HUES6 (cell line): Measurements from ENCODE around the gene SORT1.

Source experiments
- H3K27ac ChIP-seq: 2 replicates; pipeline ENCODE4 v1.7.0; 2013; ENCODE audit warnings: low read depth, mild to moderate bottlenecking, low read length, inconsistent platforms
- H3K27me3 ChIP-seq: 2 replicates; pipeline ENCODE4 v1.6.1; 2013; ENCODE audit warnings: low read length; ENCODE audit not compliant: control insufficient read depth, insufficient read depth
- H3K36me3 ChIP-seq: 2 replicates; pipeline ENCODE4 v1.6.1; 2013; ENCODE audit warnings: low read length; ENCODE audit not compliant: control insufficient read depth, insufficient read depth
- H3K4me1 ChIP-seq: 2 replicates; pipeline ENCODE4 v1.6.1; 2013; ENCODE audit warnings: low read length; ENCODE audit not compliant: control insufficient read depth, insufficient read depth
- H3K4me3 ChIP-seq: 2 replicates; pipeline ENCODE4 v1.5.1; 2013; ENCODE audit warnings: low read depth, low read length
- H3K9ac ChIP-seq: one replicate; pipeline ENCODE4 v1.6.1; 2013; ENCODE audit warnings: mild to moderate bottlenecking, low read length
- H3K9me3 ChIP-seq: 2 replicates; pipeline ENCODE4 v1.6.1; 2013; ENCODE audit warnings: low read depth, low read length; ENCODE audit not compliant: control insufficient read depth, insufficient read depth

The SORT1 gene

DNA sequence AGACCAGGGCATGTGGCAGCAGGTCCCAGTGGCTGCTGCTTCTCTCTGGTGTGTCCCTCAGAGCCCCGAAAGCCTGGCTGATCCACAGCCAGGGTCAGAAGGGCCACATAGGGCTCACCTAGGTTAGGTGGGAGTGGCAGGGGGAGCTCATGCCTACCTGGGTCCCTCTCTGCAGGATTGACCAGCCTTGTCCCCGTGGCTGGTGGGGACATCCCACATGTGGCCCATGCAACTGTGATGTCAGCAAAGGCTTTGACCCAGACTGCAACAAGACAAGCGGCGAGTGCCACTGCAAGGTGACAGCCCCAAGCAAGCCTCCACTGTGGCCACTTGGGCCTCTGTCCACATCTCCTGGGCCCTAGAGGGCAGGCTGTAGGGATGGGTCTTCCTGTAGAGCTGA, 132.7 kb downstream of the SORT1 start:
- H3K27me3 ChIP-seq: no peaks in the 10 kb centered on the region
- H3K27ac ChIP-seq: no peak overlapping the region
- H3K36me3 ChIP-seq: peaks cover 44% of the 10 kb centered on the region
- H3K9ac ChIP-seq: no peak overlapping the region
- H3K4me3 ChIP-seq: no peak overlapping the region
- H3K9me3 ChIP-seq: no peaks in the 10 kb centered on the region
- peaks cover 13% of the 10 kb centered on the region for H3K4me1 ChIP-seq

DNA sequence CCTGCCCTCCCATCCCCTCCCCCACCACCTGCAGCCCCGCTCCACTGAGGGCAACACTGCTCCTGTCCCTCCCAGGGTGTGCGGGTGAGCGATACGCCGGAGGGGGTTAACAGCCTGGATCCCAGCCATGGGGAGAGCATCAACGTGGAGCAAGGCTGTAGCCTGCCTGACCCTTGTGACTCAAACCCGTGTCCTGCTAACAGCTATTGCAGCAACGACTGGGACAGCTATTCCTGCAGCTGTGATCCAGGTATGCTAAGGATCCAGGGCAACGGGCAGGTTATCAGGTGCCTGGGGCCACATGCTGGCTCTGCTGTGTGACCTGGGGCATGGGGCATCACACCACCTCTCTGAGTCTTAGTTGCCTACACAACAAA, 133.4 kb downstream of the SORT1 start:
- no peak overlapping the region for H3K27ac ChIP-seq

DNA sequence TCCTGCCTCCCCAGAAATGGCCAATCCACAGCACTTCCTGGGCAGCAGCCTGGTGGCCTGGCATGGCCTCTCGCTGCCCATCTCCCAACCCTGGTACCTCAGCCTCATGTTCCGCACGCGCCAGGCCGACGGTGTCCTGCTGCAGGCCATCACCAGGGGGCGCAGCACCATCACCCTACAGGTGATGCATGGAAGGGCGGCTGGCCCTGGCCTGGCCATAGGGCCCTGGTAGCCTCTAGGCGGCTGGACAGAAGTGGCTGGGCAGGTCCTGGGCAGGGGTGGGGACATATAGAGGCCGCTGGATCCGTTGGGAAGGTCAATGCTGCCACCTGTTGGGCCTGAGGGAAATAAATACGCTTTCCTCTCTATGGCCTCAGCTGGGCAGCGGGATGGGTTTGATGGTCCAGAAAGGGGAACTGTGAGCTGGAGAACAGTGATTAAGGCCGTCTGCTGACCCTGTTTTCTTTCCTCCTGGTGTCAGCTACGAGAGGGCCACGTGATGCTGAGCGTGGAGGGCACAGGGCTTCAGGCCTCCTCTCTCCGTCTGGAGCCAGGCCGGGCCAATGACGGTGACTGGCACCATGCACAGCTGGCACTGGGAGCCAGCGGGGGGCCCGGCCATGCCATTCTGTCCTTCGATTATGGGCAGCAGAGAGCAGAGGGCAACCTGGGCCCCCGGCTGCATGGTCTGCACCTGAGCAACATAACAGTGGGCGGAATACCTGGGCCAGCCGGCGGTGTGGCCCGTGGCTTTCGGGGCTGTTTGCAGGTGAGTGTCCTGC, 133.9 kb downstream of the SORT1 start:
- Histone ChIP-seq H3K9me3 (no peaks in the 10 kb centered on the region), H3K4me3 (no peak overlapping the region), H3K27me3 (no peaks in the 10 kb centered on the region), H3K9ac (no peak overlapping the region), H3K4me1 (peaks cover 23% of the 10 kb centered on the region), H3K27ac (no peak overlapping the region), H3K36me3 (peaks cover 39% of the 10 kb centered on the region)

More for the DNA sequence above, 133.4 kb downstream of the SORT1 start:
- Histone ChIP-seq H3K27me3 (no peaks in the 10 kb centered on the region), H3K36me3 (peaks cover 38% of the 10 kb centered on the region), H3K9me3 (no peaks in the 10 kb centered on the region), H3K9ac (no peak overlapping the region), H3K4me1 (peaks cover 18% of the 10 kb centered on the region), H3K4me3 (no peak overlapping the region)

DNA sequence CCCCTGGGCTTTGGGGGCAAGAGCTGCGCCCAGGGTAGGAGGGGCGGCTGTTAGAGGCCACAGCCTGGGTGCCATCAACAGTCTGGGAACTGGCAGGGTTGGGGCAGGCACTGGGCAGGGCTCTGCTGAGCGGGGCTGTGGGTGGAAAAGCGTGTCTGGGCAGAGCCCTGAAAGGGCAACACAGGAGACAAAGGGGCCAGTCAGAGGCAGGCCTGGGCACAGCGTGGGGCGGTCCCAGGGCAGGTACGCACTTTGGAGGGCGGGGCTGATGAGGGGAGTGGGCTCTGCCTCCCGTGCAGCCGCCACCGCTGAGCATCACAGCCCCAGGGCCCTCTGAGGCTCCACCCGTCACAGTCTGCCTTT, 134.5 kb downstream of the SORT1 start:
- H3K27me3 ChIP-seq: no peaks in the 10 kb centered on the region
- H3K9ac ChIP-seq: no peak overlapping the region
- H3K9me3 ChIP-seq: no peaks in the 10 kb centered on the region
- peaks cover 23% of the 10 kb centered on the region for H3K4me1 ChIP-seq
- peaks cover 33% of the 10 kb centered on the region for H3K36me3 ChIP-seq
- no peak overlapping the region for H3K27ac ChIP-seq
- H3K4me3 ChIP-seq: no peak overlapping the region

DNA sequence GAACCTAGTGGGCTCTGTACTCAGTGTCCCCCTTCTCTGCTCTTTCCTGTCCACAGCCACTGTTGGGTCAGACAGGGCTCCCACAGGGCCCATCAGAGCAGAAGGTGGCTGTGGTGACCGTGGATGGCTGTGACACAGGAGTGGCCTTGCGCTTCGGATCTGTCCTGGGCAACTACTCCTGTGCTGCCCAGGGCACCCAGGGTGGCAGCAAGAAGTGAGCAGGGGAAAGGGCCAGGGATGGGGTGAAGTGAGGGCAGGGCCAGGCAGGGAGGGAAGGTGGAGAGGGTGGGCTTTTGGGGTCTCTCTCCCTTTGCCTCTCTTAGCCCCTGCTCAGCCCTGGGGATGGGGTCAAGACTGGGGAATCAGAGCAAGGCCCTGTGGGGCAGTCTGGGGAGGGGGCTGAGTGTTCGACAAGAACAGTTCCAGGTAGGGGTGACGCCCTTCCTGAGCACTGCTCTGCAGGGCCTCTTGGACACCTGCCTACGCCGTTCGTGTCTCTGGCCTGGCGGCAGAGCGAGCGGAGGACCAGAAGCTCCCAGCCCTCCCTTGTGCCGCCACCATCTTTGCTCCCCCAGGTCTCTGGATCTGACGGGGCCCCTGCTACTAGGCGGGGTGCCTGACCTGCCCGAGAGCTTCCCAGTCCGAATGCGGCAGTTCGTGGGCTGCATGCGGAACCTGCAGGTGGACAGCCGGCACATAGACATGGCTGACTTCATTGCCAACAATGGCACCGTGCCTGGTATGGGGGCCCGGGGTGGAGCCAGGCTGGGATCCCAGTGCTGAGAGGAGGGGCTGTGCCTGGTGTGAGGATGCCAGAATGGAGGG, 135.3 kb downstream of the SORT1 start:
- Histone ChIP-seq H3K36me3 (peaks cover 26% of the 10 kb centered on the region), H3K27ac (no peak overlapping the region), H3K27me3 (no peaks in the 10 kb centered on the region), H3K9ac (no peak overlapping the region), H3K9me3 (no peaks in the 10 kb centered on the region), H3K4me1 (peaks cover 23% of the 10 kb centered on the region), H3K4me3 (no peak overlapping the region)

DNA sequence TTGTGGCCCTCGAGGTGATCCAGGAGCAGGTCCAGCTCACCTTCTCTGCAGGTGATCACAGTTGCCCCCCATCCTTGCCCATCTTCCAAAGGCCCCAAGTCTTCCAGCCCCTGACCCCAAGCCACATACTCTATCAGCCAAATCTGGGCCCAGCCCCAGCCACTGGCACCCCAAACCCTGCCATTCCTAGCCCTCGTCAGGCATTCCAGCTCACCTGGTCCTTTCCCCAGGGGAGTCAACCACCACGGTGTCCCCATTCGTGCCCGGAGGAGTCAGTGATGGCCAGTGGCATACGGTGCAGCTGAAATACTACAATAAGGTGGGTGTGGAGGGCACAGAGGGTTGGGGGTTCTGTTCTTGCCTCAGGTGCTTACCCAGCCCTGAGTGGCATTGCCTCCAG, 136.1 kb downstream of the SORT1 start:
- Histone ChIP-seq H3K27me3 (no peaks in the 10 kb centered on the region), H3K9ac (no peak overlapping the region), H3K36me3 (peaks cover 25% of the 10 kb centered on the region), H3K4me1 (peaks cover 23% of the 10 kb centered on the region), H3K4me3 (no peak overlapping the region), H3K27ac (no peak overlapping the region), H3K9me3 (no peaks in the 10 kb centered on the region)

DNA sequence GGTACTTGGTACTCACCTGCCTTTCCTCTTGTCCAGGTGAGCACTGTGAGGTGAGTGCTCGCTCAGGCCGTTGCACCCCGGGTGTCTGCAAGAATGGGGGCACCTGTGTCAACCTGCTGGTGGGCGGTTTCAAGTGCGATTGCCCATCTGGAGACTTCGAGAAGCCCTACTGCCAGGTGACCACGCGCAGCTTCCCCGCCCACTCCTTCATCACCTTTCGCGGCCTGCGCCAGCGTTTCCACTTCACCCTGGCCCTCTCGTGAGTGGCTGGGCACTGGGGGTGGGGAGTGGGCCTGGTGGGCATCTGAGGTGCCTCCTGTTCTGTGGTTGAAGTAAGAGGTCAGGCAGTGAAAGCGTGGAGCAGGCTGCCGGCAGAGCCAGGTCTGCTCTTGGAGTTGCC, 136.7 kb downstream of the SORT1 start:
- H3K9me3 ChIP-seq: no peaks in the 10 kb centered on the region
- H3K36me3 ChIP-seq: peaks cover 25% of the 10 kb centered on the region
- peaks cover 23% of the 10 kb centered on the region for H3K4me1 ChIP-seq
- H3K4me3 ChIP-seq: no peak overlapping the region
- no peak overlapping the region for H3K9ac ChIP-seq
- no peak overlapping the region for H3K27ac ChIP-seq
- H3K27me3 ChIP-seq: no peaks in the 10 kb centered on the region

DNA sequence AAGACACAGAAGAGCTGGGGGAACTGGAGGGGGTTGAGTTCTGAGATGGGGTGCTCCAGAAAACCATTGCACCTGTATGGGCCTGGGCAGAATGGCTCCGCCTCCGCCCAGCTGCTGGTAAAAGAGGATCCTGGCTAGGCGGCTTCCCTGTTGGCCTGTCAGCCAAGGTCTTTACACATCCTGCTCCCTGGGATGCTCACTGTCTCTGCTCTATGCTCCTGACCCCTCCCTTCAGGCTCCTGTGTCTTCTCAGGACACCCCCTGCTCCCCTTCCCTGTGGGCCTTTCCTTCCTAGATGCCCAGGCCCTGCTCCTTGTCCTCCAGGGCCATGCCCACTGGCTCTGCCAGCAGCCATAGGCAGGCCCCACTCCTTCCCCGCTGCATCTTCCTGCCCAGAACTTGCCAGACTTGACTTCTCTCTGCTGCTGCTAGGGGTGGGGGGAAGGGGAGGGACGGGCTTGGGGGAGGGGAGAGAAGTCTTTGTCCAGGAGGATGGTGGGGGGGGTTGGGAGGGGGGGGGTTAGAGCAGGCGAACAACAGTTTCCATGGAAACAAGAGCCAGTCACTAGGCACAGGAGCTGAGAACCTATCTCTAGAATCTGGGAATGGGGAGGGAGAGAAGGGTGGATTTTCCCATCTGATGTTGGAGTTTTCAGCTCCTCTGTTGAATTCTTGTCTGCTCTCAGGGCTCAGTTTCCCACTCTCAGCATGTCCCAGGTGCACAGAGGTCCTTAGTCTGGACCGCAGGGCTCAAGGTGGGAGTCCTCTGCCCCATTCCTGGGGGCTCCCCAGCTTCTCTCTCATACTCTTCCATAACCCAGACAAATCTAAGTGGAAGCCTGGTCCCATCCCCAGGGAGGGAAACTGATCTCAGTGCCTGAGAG, 137.8 kb downstream of the SORT1 start:
- Histone ChIP-seq H3K9ac (no peak overlapping the region), H3K4me3 (no peak overlapping the region), H3K4me1 (peaks cover 31% of the 10 kb centered on the region), H3K36me3 (peaks cover 16% of the 10 kb centered on the region), H3K27me3 (no peaks in the 10 kb centered on the region), H3K27ac (peak overlapping the region; percentile 28; the same call in 1 of the 2 replicates), H3K9me3 (no peaks in the 10 kb centered on the region)
